Measurements from ENCODE around the gene PRR22.

PRR22 gene

DNA sequence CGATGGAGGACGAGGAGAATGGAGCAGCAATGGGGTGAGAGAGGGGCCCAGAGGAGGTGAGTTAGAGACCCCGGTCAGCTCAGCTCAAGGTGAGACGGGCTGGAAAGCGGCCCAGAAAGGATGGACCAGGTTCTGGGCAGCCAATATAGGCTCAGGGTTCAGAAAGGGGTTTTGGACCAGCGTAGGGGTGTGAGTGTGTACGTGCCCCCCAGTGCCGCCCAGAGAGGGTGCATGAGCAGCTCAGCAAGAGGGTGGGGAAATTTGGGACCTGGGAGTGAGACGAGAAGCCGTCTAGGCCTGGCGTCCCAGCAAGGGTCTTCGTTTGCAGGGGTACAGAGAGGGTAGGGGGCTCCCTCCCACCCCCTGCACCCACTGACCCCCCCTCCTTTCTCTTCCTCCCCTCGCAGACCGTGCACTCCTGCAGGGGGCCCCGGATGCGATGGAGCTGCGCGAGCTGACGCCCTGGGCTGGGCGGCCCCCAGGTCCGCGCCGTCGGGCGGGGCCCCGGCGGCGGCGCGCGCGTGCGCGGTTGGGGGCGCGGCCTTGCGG is 42.9 kb upstream of the PRR22 start:
- no peak for TF ChIP-seq POLR2AphosphoS5 (IDR thresholded peaks at IDR 0.05; ENCODE audit: borderline replicate concordance, low read depth, low read length)
- H3K9me3 ChIP-seq (ENCODE audit: low read depth, low read length) = no peaks in the 10 kb centered on the region
- H3K27ac ChIP-seq = peak overlapping the region; percentile 97
- peak overlapping the region; percentile 87 for H3K4me3 ChIP-seq
- DNase-seq (ENCODE audit: low read depth, low spot score) = no peak
- no peak overlapping the region for H3K9ac ChIP-seq (ENCODE audit: insufficient read length)
- no peaks in the 10 kb centered on the region for H3K36me3 ChIP-seq (ENCODE audit: insufficient read depth, low read length)

DNA sequence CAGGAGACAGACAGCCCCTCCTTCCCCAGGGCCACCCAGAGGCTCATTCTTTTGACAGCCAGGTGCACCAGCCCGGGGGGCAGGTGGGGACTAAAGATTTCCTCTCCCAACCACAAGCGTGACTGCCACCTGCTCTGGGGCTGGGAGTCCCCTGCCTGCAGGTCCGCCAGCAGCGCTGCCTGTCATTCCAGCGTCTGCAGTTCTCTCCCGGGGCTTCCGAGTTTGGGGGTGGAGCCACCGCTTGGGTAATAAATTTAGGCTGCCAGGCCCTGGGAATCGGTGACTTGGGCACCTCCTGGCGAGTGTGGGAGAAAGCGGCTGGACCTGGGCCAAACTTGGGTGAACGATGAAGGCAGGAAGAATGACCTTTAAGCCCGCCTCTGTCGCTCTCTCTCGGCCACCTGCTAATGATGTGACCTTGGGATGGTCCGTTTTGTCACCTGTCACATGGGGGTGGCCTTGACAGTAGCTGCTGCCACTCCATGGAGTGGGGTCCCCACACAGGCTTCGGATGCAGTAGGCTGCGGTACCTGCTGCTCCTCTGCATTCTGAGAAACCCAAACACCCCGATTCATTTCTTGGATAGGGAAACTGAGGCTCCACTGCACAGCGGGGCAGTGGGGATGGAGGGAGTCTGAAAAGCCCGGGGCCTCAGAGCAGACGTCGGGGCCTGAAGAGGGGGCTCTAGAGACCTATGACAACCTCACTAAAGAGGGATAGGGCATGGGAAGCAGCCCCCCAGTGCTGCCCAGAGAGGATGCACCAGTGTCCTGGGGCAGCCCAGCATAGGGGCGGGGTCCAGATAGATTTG is 42.2 kb upstream of the PRR22 start:
- TF ChIP-seq FOXP2 (optimal IDR thresholded peaks at IDR 0.05; ENCODE audit: control extremely low read depth, extremely low read length, insufficient read depth) (no peak), EZH2 (IDR thresholded peaks at IDR 0.05) (no peak), POLR2AphosphoS5 (IDR thresholded peaks at IDR 0.05; ENCODE audit: borderline replicate concordance, low read depth, low read length) (no peak)
- Histone ChIP-seq H3K9me3 (ENCODE audit: low read depth, low read length) (no peaks in the 10 kb centered on the region), H3K36me3 (ENCODE audit: insufficient read depth, low read length) (no peaks in the 10 kb centered on the region), H3K4me3 (peak overlapping the region; percentile 87), H3K27ac (peak overlapping the region; percentile 67; the same call in 1 of the 2 replicates), H3K9ac (ENCODE audit: insufficient read length) (no peak overlapping the region)
- no peak for DNase-seq (ENCODE audit: low read depth, low spot score)

DNA sequence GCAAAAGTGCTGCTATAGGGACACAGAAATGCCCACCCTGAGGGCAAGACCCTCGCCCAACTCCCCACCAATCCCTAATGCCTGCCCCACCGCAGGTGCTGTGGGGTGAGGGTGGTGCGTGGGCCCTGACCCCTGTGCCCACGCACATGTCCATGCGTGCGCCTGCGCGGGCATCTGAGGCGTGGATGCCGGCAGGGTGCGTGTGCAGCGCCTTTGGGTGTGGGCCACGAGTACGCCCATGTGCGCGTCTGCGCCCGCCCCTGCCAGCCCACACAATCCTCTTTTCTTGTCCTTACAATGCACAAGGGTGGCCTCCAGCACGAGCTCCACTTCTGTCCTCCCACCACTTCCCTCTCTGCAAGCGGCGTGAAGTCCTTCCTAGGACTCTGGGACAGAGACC is 40.6 kb upstream of the PRR22 start:
- no peaks in the 10 kb centered on the region for H3K36me3 ChIP-seq (ENCODE audit: insufficient read depth, low read length)
- no peak overlapping the region for H3K4me3 ChIP-seq

DNA sequence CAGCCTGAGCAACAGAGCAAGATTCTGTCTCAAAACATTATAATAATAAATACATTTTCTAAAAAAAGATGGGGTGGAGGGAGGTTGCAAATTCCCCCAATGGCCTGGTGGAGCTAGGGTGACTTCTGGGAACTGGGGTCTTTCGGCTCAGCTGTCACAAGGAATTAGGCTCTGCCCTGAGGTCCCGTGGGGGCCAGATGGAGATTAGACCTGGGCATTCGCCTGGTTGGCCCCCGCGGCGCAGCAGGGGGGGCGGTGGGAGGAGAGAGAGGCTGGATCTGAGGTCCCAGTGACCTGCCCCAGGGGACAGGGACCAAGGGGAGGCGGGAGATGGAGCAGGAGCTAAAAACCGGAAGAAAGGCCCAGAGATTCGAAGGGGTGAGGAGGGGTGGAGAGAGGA is 40.2 kb upstream of the PRR22 start:
- H3K36me3 ChIP-seq (ENCODE audit: insufficient read depth, low read length) = no peaks in the 10 kb centered on the region
- H3K9me3 ChIP-seq (ENCODE audit: low read depth, low read length) = no peaks in the 10 kb centered on the region
- no peak overlapping the region for H3K4me3 ChIP-seq
- no peak for DNase-seq (ENCODE audit: low read depth, low spot score)
- no peak for TF ChIP-seq POLR2AphosphoS5 (IDR thresholded peaks at IDR 0.05; ENCODE audit: borderline replicate concordance, low read depth, low read length)
- no peak for TF ChIP-seq FOXP2 (optimal IDR thresholded peaks at IDR 0.05; ENCODE audit: control extremely low read depth, extremely low read length, insufficient read depth)
- no peak for TF ChIP-seq EZH2 (IDR thresholded peaks at IDR 0.05)
- no peak overlapping the region for H3K9ac ChIP-seq (ENCODE audit: insufficient read length)
- no peak overlapping the region for H3K27ac ChIP-seq

More for the DNA sequence above, 40.6 kb upstream of the PRR22 start:
- TF ChIP-seq POLR2AphosphoS5 (IDR thresholded peaks at IDR 0.05; ENCODE audit: borderline replicate concordance, low read depth, low read length) (no peak), FOXP2 (optimal IDR thresholded peaks at IDR 0.05; ENCODE audit: control extremely low read depth, extremely low read length, insufficient read depth) (no peak), EZH2 (IDR thresholded peaks at IDR 0.05) (no peak)
- H3K9me3 ChIP-seq (ENCODE audit: low read depth, low read length) = no peaks in the 10 kb centered on the region
- H3K27ac ChIP-seq = no peak overlapping the region
- no peak for DNase-seq (ENCODE audit: low read depth, low spot score)
- H3K9ac ChIP-seq (ENCODE audit: insufficient read length) = no peak overlapping the region

DNA sequence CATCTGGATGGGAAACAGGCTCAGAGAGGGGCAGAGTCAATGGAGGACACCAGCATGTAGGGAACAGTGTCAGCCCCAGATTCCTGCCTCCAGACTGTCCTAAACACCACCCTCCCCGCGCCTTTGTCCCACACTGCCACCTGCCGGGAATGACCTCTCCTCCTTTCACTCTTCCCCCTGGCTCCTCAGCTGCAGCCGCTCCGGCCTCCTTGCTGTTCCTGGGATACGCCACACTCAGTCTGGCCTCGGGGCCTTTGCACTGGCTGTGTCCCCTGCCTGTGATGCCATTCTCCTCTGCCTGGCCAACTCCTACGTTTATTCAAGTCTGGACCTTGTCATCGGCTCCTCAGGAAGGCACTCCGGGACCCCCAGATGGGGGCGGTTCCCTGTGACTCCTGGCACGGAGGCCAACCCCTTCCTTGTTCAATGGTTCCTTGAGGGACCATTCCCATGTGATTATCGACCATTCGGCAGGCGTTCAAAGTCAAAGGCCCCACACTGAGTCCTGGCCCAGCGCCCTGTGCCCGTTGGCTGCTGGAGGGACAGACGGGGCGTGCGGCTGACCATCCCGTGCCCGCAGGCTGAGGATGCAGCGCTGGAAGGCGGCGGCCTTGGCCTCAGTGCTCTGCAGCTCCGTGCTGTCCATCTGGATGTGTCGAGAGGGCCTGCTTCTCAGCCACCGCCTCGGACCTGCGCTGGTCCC is 39.2 kb upstream of the PRR22 start:
- Histone ChIP-seq H3K27ac (no peak overlapping the region), H3K9me3 (ENCODE audit: low read depth, low read length) (no peaks in the 10 kb centered on the region), H3K4me3 (no peak overlapping the region), H3K36me3 (ENCODE audit: insufficient read depth, low read length) (no peaks in the 10 kb centered on the region), H3K9ac (ENCODE audit: insufficient read length) (no peak overlapping the region)
- no peak for TF ChIP-seq POLR2AphosphoS5 (IDR thresholded peaks at IDR 0.05; ENCODE audit: borderline replicate concordance, low read depth, low read length)
- no peak for TF ChIP-seq FOXP2 (optimal IDR thresholded peaks at IDR 0.05; ENCODE audit: control extremely low read depth, extremely low read length, insufficient read depth)
- TF ChIP-seq EZH2 (IDR thresholded peaks at IDR 0.05) = no peak
- no peak for DNase-seq (ENCODE audit: low read depth, low spot score)

DNA sequence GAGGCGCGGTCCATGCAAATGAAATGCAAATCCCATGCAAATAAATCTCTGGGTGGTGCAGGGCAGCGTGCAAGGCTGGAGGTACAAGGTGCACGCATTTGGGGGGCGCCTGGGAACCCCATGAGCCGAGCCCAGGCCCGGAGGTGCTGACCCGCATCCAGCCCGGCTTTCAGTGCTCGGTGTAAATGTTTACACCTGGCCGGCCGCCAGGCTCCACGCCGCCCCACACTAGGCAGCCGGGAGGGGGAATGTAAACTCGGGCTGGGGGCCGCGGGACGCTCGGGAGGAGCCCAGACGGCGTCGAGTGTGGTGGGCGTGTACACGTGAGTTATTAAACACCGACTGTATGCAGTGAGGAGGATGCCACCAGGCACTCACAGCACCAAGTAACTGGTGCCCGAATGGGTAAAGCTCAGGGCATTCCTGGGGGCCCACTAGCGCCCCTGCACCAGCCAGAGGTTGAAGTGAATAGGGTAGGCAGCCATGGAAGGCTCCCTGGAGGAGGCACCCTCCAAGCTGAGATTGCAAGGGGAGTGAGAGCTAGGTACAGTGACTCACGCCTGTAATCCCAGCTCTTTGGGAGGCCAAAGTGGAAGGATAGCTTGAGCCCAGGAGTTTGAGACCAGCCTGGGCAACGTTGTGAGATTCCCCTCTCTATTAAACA is 37.8 kb upstream of the PRR22 start:
- Histone ChIP-seq H3K36me3 (ENCODE audit: insufficient read depth, low read length) (no peaks in the 10 kb centered on the region), H3K9me3 (ENCODE audit: low read depth, low read length) (no peaks in the 10 kb centered on the region), H3K4me3 (no peak overlapping the region), H3K27ac (no peak overlapping the region), H3K9ac (ENCODE audit: insufficient read length) (no peak overlapping the region)
- TF ChIP-seq FOXP2 (optimal IDR thresholded peaks at IDR 0.05; ENCODE audit: control extremely low read depth, extremely low read length, insufficient read depth) (no peak), EZH2 (IDR thresholded peaks at IDR 0.05) (no peak), POLR2AphosphoS5 (IDR thresholded peaks at IDR 0.05; ENCODE audit: borderline replicate concordance, low read depth, low read length) (no peak)
- DNase-seq (ENCODE audit: low read depth, low spot score) = no peak

DNA sequence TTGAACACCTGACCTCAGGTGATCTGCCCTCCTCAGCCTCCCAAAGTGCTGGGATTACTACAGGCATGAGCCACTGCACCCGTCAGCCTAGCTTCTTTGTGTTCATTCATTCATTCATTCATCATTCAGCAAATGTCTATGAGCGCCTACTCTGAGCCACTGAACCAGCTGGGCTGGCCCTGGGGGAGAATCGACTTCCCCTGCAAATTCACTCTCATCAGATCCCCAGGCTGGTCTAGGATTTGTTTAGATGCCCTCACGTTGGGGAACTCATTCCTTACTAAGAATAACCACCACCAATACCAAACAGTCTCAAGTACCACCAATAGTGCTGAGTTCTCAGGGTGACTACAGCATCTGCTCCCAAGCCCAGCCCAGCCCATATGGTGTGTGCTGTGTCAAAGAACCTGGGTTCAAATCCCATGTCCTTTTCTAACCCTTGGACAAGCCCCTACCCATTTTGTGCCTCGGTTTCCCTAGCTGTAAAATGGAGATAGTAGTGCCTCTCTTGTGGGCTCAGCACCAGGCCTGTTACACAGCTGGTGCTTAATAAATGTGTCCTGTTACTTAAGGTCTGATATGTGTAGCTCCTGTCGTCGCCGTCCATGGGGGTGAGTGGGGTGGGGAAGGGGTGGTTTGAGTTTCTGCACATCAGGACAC is 37.1 kb upstream of the PRR22 start:
- H3K9ac ChIP-seq (ENCODE audit: insufficient read length) = no peak overlapping the region
- no peak overlapping the region for H3K27ac ChIP-seq
- DNase-seq (ENCODE audit: low read depth, low spot score) = no peak
- H3K9me3 ChIP-seq (ENCODE audit: low read depth, low read length) = no peaks in the 10 kb centered on the region
- TF ChIP-seq EZH2 (IDR thresholded peaks at IDR 0.05) = no peak
- no peaks in the 10 kb centered on the region for H3K36me3 ChIP-seq (ENCODE audit: insufficient read depth, low read length)
- no peak overlapping the region for H3K4me3 ChIP-seq

DNA sequence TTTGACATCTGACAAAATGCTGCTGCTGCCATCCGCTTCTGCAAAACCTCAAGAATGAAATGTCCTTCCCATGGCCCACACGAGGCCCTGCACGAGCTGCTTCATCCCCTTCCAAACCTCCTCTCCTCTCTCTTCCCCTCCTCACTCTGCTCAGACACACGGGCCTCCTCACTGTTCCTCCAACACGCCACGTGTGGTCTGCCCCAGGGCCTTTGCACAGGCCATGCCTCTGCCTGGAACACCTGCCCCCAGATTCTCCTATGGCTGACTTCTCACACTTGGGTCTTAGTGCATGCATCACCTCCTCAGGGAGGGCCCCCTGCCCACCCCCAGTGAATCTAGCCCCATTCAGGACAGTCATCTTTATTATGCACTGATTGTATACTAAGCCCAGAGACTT is 36.2 kb upstream of the PRR22 start:
- H3K9ac ChIP-seq (ENCODE audit: insufficient read length) = no peak overlapping the region
- no peak overlapping the region for H3K27ac ChIP-seq
- no peak overlapping the region for H3K4me3 ChIP-seq
- no peak for DNase-seq (ENCODE audit: low read depth, low spot score)
- H3K9me3 ChIP-seq (ENCODE audit: low read depth, low read length) = no peaks in the 10 kb centered on the region
- H3K36me3 ChIP-seq (ENCODE audit: insufficient read depth, low read length) = no peaks in the 10 kb centered on the region
- TF ChIP-seq POLR2AphosphoS5 (IDR thresholded peaks at IDR 0.05; ENCODE audit: borderline replicate concordance, low read depth, low read length) (no peak), EZH2 (IDR thresholded peaks at IDR 0.05) (no peak), FOXP2 (optimal IDR thresholded peaks at IDR 0.05; ENCODE audit: control extremely low read depth, extremely low read length, insufficient read depth) (no peak)

All from SK-N-MC (cell line).